GM06990 (cell line): Measurements from ENCODE around the gene LRRN2.
A peak's percentile ranks its signal among the peaks of the same experiment; 100 is the strongest.

Experiments used
- DNase-seq: peaks from one replicate; pipeline ENCODE4 v3.0.0-alpha.2; 2011; ENCODE audit not compliant: insufficient read length; ENCODE audit errors: extremely low read depth
- H3K27me3 ChIP-seq: replicated peaks from 2 replicates; pipeline ENCODE4 v1.6.0; 2011; ENCODE audit warnings: low read length; ENCODE audit not compliant: control insufficient read depth, insufficient read depth
- H3K36me3 ChIP-seq: 2 replicates; pipeline ENCODE4 v1.5.1; 2011; ENCODE audit warnings: low read length; ENCODE audit not compliant: control insufficient read depth, insufficient read depth
- H3K4me3 ChIP-seq: replicated peaks from 2 replicates; pipeline ENCODE4 v1.5.1; 2011; ENCODE audit warnings: low read depth, mild to moderate bottlenecking, control low read depth, low read length
- CTCF ChIP-seq: IDR thresholded peaks from 2 replicates; pipeline ENCODE4 v1.5.1; 2011; ENCODE audit warnings: low read length, control low read depth, mild to moderate bottlenecking, inconsistent platforms; ENCODE audit not compliant: insufficient read depth, poor library complexity, severe bottlenecking

The LRRN2 gene

GRCh38 chr1:204714861-204715511, 29.4 kb upstream of the LRRN2 start:
- peak overlapping the region; percentile 51 for H3K4me3 ChIP-seq
- peak; percentile 28 for DNase-seq
- H3K36me3 ChIP-seq = no peaks in the 10 kb centered on the region
- TF ChIP-seq CTCF = peak; percentile 30
- H3K27me3 ChIP-seq = peaks cover 3% of the 10 kb centered on the region

- DNase-seq = no peak
- H3K4me3 ChIP-seq = peak overlapping the region; percentile 51
- no peak for TF ChIP-seq CTCF
- H3K36me3 ChIP-seq = no peaks in the 10 kb centered on the region
- peaks cover 3% of the 10 kb centered on the region for H3K27me3 ChIP-seq
Measured at GRCh38 chr1:204714194-204714860, 28.8 kb upstream of the LRRN2 start.

GRCh38 chr1:204713541-204713940, 28.0 kb upstream of the LRRN2 start:
- peak overlapping the region; percentile 22; the same call in 1 of the 2 replicates for H3K4me3 ChIP-seq
- peaks cover 3% of the 10 kb centered on the region for H3K27me3 ChIP-seq
- no peak for TF ChIP-seq CTCF

GRCh38 chr1:204712708-204713430, 27.3 kb upstream of the LRRN2 start:
- peaks cover 3% of the 10 kb centered on the region for H3K27me3 ChIP-seq
- TF ChIP-seq CTCF = no peak
- no peaks in the 10 kb centered on the region for H3K36me3 ChIP-seq
- H3K4me3 ChIP-seq = no peak overlapping the region
- DNase-seq = no peak

More at GRCh38 chr1:204713541-204713940, 28.0 kb upstream of the LRRN2 start:
- no peaks in the 10 kb centered on the region for H3K36me3 ChIP-seq
- DNase-seq = no peak

- H3K4me3 ChIP-seq = no peak overlapping the region
- TF ChIP-seq CTCF = no peak
- H3K36me3 ChIP-seq = no peaks in the 10 kb centered on the region
- H3K27me3 ChIP-seq = peaks cover 4% of the 10 kb centered on the region
- DNase-seq = no peak
Measured at GRCh38 chr1:204711947-204712701, 26.6 kb upstream of the LRRN2 start.
